Loucy (cell line): Measurements from ENCODE around the gene OR2T2.

Experiments used
- H2AFZ ChIP-seq: fragments of 200-600 bp; sonication (generic); 2 replicates; pipeline ENCODE4 v1.6.0; 2016; ENCODE audit warnings: antibody characterized with exemption, mild to moderate bottlenecking, low read length, moderate library complexity
- H3F3A ChIP-seq: fragments of 200-600 bp; 2 replicates; pipeline ENCODE4 v1.6.0; 2016; ENCODE audit warnings: antibody characterized with exemption, low read depth, mild to moderate bottlenecking
- H3K27me3 ChIP-seq: fragments of 200-600 bp; sonication (generic); 2 replicates; pipeline ENCODE4 v1.6.1; 2014; ENCODE audit warnings: low read length, mild to moderate bottlenecking; ENCODE audit not compliant: insufficient read depth, poor library complexity, severe bottlenecking
- H3K36me3 ChIP-seq: fragments of 200-600 bp; sonication (generic); 2 replicates; pipeline ENCODE4 v1.6.1; 2016; ENCODE audit warnings: low read length; ENCODE audit not compliant: insufficient read depth
- H3K4me1 ChIP-seq: fragments of 200-600 bp; sonication (generic); 2 replicates; pipeline ENCODE4 v1.5.1; 2014; ENCODE audit warnings: low read length, mild to moderate bottlenecking; ENCODE audit not compliant: insufficient read depth, poor library complexity, severe bottlenecking
- H3K4me2 ChIP-seq: fragments of 200-600 bp; sonication (generic); 2 replicates; pipeline ENCODE4 v1.6.0; 2014; ENCODE audit warnings: antibody characterized with exemption, low read length, low read depth, mild to moderate bottlenecking; ENCODE audit not compliant: poor library complexity, severe bottlenecking
- H3K4me3 ChIP-seq: fragments of 200-600 bp; sonication (generic); 2 replicates; pipeline ENCODE4 v1.5.1; 2014; ENCODE audit warnings: low read length, mild to moderate bottlenecking, mixed read lengths; ENCODE audit not compliant: poor library complexity, severe bottlenecking
- H3K79me2 ChIP-seq: fragments of 200-600 bp; sonication (generic); 2 replicates; pipeline ENCODE4 v1.6.1; 2014; ENCODE audit warnings: low read length; ENCODE audit not compliant: insufficient read depth
- H3K9ac ChIP-seq: fragments of 200-600 bp; sonication (generic); 2 replicates; pipeline ENCODE4 v1.6.0; 2014; ENCODE audit warnings: mild to moderate bottlenecking, low read depth, low read length, moderate library complexity; ENCODE audit not compliant: poor library complexity, severe bottlenecking
- H3K9me2 ChIP-seq: fragments of 200-600 bp; sonication (generic); replicated peaks from 2 replicates; pipeline ENCODE4 v1.6.1; 2016; ENCODE audit warnings: low read depth, low read length, mixed read lengths
- H3K9me3 ChIP-seq: fragments of 200-600 bp; sonication (generic); 2 replicates; pipeline ENCODE4 v1.6.1; 2014; ENCODE audit warnings: mild to moderate bottlenecking, antibody characterized with exemption, low read length, low read depth; ENCODE audit not compliant: insufficient read depth
- H4K20me1 ChIP-seq: fragments of 200-600 bp; sonication (generic); 2 replicates; pipeline ENCODE4 v1.6.0; 2014; ENCODE audit warnings: antibody characterized with exemption, low read length, mild to moderate bottlenecking; ENCODE audit not compliant: insufficient read depth, poor library complexity, severe bottlenecking
- CTCF ChIP-seq: fragments of 200-600 bp; sonication (generic); conservative IDR thresholded peaks from 2 replicates; pipeline ENCODE4 v1.5.1; 2014; ENCODE audit warnings: mild to moderate bottlenecking, antibody characterized with exemption, low read length
- EZH2phosphoT487 ChIP-seq: fragments of 200-600 bp; IDR thresholded peaks from 2 replicates; pipeline ENCODE4 v1.6.1; 2018; ENCODE audit warnings: antibody characterized with exemption, mild to moderate bottlenecking, moderate library complexity, borderline replicate concordance

OR2T2 gene

GRCh38 chr1:248406721-248407692, 38.4 kb upstream of the OR2T2 start:
- Histone ChIP-seq H3K79me2 (no peaks in the 10 kb centered on the region), H3F3A (peaks cover 2% of the 10 kb centered on the region; the same call in 1 of the 2 replicates), H3K9ac (no peak overlapping the region), H3K4me3 (no peak overlapping the region), H3K9me3 (peaks cover 4% of the 10 kb centered on the region; the same call in 1 of the 2 replicates), H3K4me1 (no peaks in the 10 kb centered on the region), H2AFZ (no peak overlapping the region), H3K27me3 (no peaks in the 10 kb centered on the region), H4K20me1 (no peaks in the 10 kb centered on the region), H3K36me3 (no peaks in the 10 kb centered on the region), H3K4me2 (no peak overlapping the region), H3K9me2 (no peaks in the 10 kb centered on the region)
- TF ChIP-seq EZH2phosphoT487 (no peak), CTCF (no peak)

GRCh38 chr1:248416226-248416625, 29.2 kb upstream of the OR2T2 start:
- H3K4me2 ChIP-seq = no peak overlapping the region
- no peak overlapping the region for H2AFZ ChIP-seq
- TF ChIP-seq CTCF = no peak
- TF ChIP-seq EZH2phosphoT487 = no peak
- no peaks in the 10 kb centered on the region for H3K27me3 ChIP-seq
- no peak overlapping the region for H3K4me3 ChIP-seq
- no peaks in the 10 kb centered on the region for H3K79me2 ChIP-seq
- H3K9me3 ChIP-seq = peaks cover 12% of the 10 kb centered on the region; the same call in 1 of the 2 replicates
- no peaks in the 10 kb centered on the region for H3K36me3 ChIP-seq
- H3K9me2 ChIP-seq = no peaks in the 10 kb centered on the region
- no peaks in the 10 kb centered on the region for H3F3A ChIP-seq
- H3K4me1 ChIP-seq = no peaks in the 10 kb centered on the region
- no peaks in the 10 kb centered on the region for H4K20me1 ChIP-seq
- H3K9ac ChIP-seq = no peak overlapping the region

GRCh38 chr1:248417854-248418253, 27.6 kb upstream of the OR2T2 start:
- Histone ChIP-seq H3K4me3 (no peak overlapping the region), H4K20me1 (no peaks in the 10 kb centered on the region), H3K27me3 (no peaks in the 10 kb centered on the region), H3K4me1 (no peaks in the 10 kb centered on the region), H3K9ac (no peak overlapping the region), H3K36me3 (no peaks in the 10 kb centered on the region), H3F3A (no peaks in the 10 kb centered on the region), H3K9me2 (no peaks in the 10 kb centered on the region), H2AFZ (no peak overlapping the region), H3K4me2 (no peak overlapping the region), H3K9me3 (peaks cover 12% of the 10 kb centered on the region; the same call in 1 of the 2 replicates), H3K79me2 (no peaks in the 10 kb centered on the region)
- TF ChIP-seq EZH2phosphoT487 (no peak), CTCF (no peak)
